Activated B cell treated with CpG ODN at 0.5 μM for 24 hours (primary cell): ENCODE data around the gene C9orf152. TPM values are rescaled to one million over a fixed set of nuclear protein-coding genes. Genes with fewer than 3 reads are reported as not detected.

Source experiments
- ATAC-seq: fragments of 200-7000 bp; cut with Tn5 transposase; one replicate; pipeline ENCODE4 v1.10.0; 2021; ENCODE audit warnings: low read depth, mild to moderate bottlenecking, moderate library complexity
- CTCF ChIA-PET: fragments of 350-600 bp; sonication (Branson Sonifier 250); formaldehyde crosslinking; loops from one replicate; lab custom pipeline; 2021; ENCODE audit warnings: antibody characterized with exemption; lab: Charles Lee
- POLR2A ChIA-PET: fragments of 350-600 bp; sonication (Branson Sonifier 250); formaldehyde crosslinking; loops from one replicate; lab custom pipeline; 2021; ENCODE audit warnings: antibody characterized with exemption; lab: Charles Lee
- DNase-seq: peaks from one replicate; pipeline ENCODE4 v3.0.0; 2022
- H3K27ac Mint-ChIP-seq: one replicate; pipeline ENCODE4 v1.8.0; 2020; ENCODE audit warnings: mixed read lengths
- H3K27me3 Mint-ChIP-seq: one replicate; pipeline ENCODE4 v1.8.0; 2021; ENCODE audit warnings: mixed read lengths
- H3K36me3 Mint-ChIP-seq: one replicate; pipeline ENCODE4 v1.8.0; 2021; ENCODE audit warnings: low read depth, mixed read lengths
- H3K4me1 Mint-ChIP-seq: one replicate; pipeline ENCODE4 v1.8.0; 2021; ENCODE audit warnings: mixed read lengths
- H3K4me3 Mint-ChIP-seq: one replicate; pipeline ENCODE4 v1.8.0; 2020; ENCODE audit warnings: mild to moderate bottlenecking, mixed read lengths
- H3K9me3 Mint-ChIP-seq: one replicate; pipeline ENCODE4 v1.8.0; 2020; ENCODE audit warnings: mixed read lengths
- intact Hi-C: fragments of 100-400 bp; cut with micrococcal nuclease; formaldehyde crosslinking; loops from one replicate; pipeline ENCODE4 v1.15.1; 2024
- total RNA-seq: library from RNA; stranded (reverse); gene quantifications from 2 replicates; pipeline ENCODE4 v1.2.3, GENCODE V29; 2022
- TF ChIP-seq, protein P1 (sequence below): fragments of 200-600 bp; IDR thresholded peaks from one replicate; pipeline ENCODE4 v1.8.0; 2022; ENCODE audit warnings: antibody characterized with exemption, mild to moderate bottlenecking

The C9orf152 gene, protein sequence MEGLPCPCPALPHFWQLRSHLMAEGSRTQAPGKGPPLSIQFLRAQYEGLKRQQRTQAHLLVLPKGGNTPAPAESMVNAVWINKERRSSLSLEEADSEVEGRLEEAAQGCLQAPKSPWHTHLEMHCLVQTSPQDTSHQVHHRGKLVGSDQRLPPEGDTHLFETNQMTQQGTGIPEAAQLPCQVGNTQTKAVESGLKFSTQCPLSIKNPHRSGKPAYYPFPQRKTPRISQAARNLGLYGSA
- total RNA-seq, result not detected in 2 replicates

DNA sequence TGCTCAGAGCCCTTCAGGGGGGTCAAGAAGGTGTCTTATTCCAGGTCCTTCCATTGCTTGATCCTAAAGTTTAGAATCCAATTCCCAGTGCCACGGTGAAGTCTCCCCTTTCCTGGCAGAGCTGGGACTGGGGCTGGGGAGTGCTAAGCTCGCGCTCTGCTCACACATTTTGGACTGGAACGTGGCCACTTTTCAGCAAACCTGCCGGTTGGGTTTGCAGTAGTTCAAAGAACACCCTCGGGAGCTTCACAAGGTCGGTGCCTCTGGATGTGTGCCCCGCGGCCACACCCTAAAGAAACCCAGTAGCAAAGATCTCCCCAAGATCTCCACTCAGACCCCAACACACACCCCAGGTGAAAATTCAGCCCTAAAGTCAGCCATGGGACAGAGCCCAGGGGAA is at the start of gene C9orf152:
C9orf152 (minus strand) TSS at position 129 of the 400 bp plus-strand sequence. CDS start 580 bp downstream, outside the sequence.
- Mint-ChIP-seq H3K27ac (no peak within 1 kb of the TSS), H3K4me3 (no peak within 1 kb of the TSS), H3K9me3 (no peaks in the 10 kb centered on the region), H3K36me3 (no peaks in the 10 kb centered on the region), H3K4me1 (no peaks in the 10 kb centered on the region), H3K27me3 (peaks cover 2% of the 10 kb centered on the region)
- ChIA-PET POLR2A (no interaction called here), CTCF (interaction anchor here (1.4 kb wide), 1 partner anchor 9 kb away, joined by 3 read pairs; no protein-coding TSS in a partner anchor)
- DNase-seq (no peak), ATAC-seq (no peak)
- intact Hi-C loops, result no loop called here
- TF ChIP-seq, protein P1, sequence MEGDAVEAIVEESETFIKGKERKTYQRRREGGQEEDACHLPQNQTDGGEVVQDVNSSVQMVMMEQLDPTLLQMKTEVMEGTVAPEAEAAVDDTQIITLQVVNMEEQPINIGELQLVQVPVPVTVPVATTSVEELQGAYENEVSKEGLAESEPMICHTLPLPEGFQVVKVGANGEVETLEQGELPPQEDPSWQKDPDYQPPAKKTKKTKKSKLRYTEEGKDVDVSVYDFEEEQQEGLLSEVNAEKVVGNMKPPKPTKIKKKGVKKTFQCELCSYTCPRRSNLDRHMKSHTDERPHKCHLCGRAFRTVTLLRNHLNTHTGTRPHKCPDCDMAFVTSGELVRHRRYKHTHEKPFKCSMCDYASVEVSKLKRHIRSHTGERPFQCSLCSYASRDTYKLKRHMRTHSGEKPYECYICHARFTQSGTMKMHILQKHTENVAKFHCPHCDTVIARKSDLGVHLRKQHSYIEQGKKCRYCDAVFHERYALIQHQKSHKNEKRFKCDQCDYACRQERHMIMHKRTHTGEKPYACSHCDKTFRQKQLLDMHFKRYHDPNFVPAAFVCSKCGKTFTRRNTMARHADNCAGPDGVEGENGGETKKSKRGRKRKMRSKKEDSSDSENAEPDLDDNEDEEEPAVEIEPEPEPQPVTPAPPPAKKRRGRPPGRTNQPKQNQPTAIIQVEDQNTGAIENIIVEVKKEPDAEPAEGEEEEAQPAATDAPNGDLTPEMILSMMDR, result no peak

DNA sequence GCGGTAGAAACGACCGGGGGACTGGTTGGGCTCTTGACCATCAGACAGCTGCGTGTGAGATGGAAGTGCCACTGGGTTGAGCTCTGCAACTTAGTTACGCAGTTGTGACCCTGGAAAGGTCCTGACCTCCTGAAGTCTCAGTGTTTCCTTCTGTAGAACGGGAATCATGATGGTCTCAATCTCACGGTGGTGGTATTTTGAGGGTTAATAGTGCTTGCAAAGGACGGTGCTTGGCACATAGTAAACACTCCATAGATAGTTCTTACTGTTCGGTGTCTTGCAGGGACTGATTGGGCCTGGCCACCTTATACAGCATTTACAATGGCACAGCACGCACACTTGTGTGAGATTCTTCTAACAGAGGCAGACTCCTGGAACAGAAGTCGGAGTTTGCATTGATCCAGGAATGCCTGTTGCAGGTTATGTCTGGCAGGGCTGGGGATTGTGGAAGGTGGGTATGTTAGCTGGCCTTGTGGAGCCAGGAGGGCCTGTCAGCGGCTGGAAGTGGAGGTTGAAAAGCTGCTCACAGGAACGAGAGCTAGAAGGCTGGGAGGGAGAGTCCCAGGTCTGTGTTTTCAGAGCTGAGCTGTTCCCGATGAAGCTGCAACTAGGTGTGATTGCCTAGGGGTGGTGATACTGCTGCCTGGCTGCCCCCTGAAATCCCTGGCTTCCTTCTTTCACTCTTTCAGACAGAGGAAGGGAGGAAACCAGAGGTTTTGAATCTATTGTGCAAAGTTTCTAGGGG is 49.3 kb upstream of the C9orf152 start:
- H3K4me1 Mint-ChIP-seq, result peaks cover 62% of the 10 kb centered on the region
- ATAC-seq (no peak), DNase-seq (no peak)
- ChIA-PET POLR2A (interaction anchor here (0.6 to 1.2 kb wide), 5 partner anchors 15 to 291 kb away, joined by 3 to 8 read pairs (median 6); no protein-coding TSS in a partner anchor), CTCF (interaction anchor here (1.1 kb wide), 1 partner anchor 354 kb away, joined by 3 read pairs; no protein-coding TSS in a partner anchor)
- no peaks in the 10 kb centered on the region for H3K9me3 Mint-ChIP-seq
- H3K4me3 Mint-ChIP-seq, result peak overlapping the region; percentile 92
- TF ChIP-seq, protein P1, result no peak
- H3K36me3 Mint-ChIP-seq, result peaks cover 6% of the 10 kb centered on the region
- intact Hi-C loops, result loop anchor here (2.0 to 10.0 kb wide), 7 partner anchors 60 to 1325 kb away; partner anchors contain the start of genes ABITRAM, CTNNAL1 and ELP1
- H3K27ac Mint-ChIP-seq, result peak overlapping the region; percentile 88
- H3K27me3 Mint-ChIP-seq, result no peaks in the 10 kb centered on the region

DNA sequence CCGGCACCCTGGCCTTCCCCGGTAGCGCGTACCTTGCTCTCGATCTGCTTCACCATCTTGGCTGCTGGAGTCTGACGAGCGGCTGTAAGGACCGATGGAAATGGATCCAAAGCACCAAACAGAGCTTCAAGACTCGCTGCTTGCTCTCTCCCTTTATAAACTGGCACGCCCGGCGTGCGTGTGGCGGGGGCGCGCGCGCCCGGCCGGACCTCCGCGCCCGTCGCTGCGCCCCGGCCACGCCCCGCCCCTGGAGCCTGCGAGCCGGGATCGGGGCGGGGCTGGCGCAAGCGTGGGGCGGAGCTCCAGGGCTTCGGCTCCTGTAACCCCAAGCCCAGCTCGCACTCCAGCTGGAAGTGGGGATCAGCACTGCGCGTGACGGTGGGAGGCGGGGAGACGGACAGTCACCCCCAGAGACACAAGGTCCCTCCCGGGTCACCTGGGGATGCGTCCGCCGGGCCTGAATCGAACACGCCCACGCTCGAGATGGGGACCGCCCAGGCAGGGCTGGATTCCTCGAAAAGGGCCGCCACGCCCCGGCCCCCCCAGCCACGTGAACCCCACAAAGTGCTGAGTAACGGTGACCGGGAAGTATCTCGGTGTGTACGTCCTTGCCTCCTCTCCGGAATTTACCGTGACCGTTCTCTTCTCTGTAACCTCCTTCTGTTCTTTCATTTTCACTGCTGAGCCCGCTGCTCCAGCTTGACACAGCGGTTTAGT is 48.6 kb upstream of the C9orf152 start, which contains the start of gene TXN:
TXN (minus strand) TSS at position 128 of the 717 bp plus-strand sequence; CDS start at position 56, 72 bp downstream.
- H3K36me3 Mint-ChIP-seq, result peaks cover 6% of the 10 kb centered on the region
- ATAC-seq (peak; percentile 80), DNase-seq (peak; percentile 84)
- intact Hi-C loops, result loop anchor here (1.0 to 10.0 kb wide), 9 partner anchors 60 to 1324 kb away; partner anchors contain the start of genes ABITRAM, CTNNAL1 and ELP1
- POLR2A ChIA-PET, result interaction anchor here (0.6 to 1.2 kb wide), 7 partner anchors 14 to 290 kb away, joined by 3 to 8 read pairs (median 4); no protein-coding TSS in a partner anchor
- H3K4me3 Mint-ChIP-seq, result peak within 1 kb of the TSS; percentile 92
- CTCF ChIA-PET, result interaction anchor here (1.1 kb wide), 1 partner anchor 353 kb away, joined by 3 read pairs; no protein-coding TSS in a partner anchor
- H3K27ac Mint-ChIP-seq, result peak within 1 kb of the TSS; percentile 92
- H3K9me3 Mint-ChIP-seq, result no peaks in the 10 kb centered on the region
- TF ChIP-seq, protein P1, result no peak
- peaks cover 63% of the 10 kb centered on the region for H3K4me1 Mint-ChIP-seq
- H3K27me3 Mint-ChIP-seq, result no peaks in the 10 kb centered on the region

DNA sequence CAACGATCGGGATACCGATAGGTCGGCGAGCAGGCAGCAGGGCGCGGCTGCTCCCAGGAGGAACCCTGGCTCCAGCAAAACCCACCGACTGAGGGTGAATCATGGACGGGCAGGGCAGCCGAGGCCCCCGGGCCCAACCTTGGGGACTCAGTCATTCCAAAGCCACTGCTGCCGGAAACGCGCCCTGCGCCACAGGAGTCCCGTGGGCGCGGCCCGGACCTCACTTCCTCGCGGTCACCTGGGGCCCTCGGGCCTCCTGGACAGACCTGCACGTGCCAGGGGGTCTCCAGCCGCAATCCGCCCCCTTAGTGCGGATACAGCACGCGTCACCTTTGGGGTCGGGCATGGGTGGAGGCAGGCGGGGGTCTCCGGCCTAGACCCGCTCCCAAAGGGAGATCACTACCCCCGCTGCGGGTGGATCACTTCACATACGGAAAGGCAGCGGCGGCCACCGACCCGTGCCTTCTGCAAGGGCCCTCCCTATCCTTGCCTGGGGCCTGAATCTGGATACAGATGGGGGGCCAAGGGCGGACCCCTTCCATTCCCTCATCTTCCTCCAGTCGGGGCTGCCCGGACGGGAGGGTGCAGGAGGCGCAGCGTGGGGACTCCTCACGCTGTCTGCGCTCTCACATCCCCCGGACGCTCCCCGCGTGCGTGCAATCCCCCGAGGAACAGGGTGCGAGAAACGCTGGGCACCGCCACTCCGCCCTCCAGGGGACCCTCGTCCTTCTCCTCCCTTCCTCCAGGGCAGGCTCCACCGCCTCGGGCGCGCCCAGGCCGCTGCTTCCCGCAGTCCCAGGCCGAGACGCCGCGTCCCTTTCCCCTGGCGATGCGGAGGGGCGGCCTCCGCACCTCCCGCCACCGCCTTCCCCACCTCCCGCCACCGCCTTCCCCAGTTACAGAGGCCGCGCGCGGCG is 47.8 kb upstream of the C9orf152 start:
- no peaks in the 10 kb centered on the region for H3K27me3 Mint-ChIP-seq
- ATAC-seq (peak; percentile 33), DNase-seq (no peak)
- TF ChIP-seq, protein P1, result no peak
- ChIA-PET CTCF (no interaction called here), POLR2A (interaction anchor here (0.7 to 1.2 kb wide), 6 partner anchors 14 to 289 kb away, joined by 3 to 8 read pairs (median 5); no protein-coding TSS in a partner anchor)
- intact Hi-C loops, result loop anchor here (1.0 to 10.0 kb wide), 9 partner anchors 61 to 1323 kb away; partner anchors contain the start of genes ABITRAM, CTNNAL1 and ELP1
- peak overlapping the region; percentile 92 for H3K4me3 Mint-ChIP-seq
- H3K27ac Mint-ChIP-seq, result peak overlapping the region; percentile 92
- peaks cover 9% of the 10 kb centered on the region for H3K36me3 Mint-ChIP-seq
- peaks cover 63% of the 10 kb centered on the region for H3K4me1 Mint-ChIP-seq
- no peaks in the 10 kb centered on the region for H3K9me3 Mint-ChIP-seq
